GM12878 (cell line): ENCODE results near the gene UNC119. TPM values are rescaled to one million over a fixed set of nuclear protein-coding genes. Genes with fewer than 3 reads are reported as not detected.

ENCODE experiments used
- ATAC-seq: fragments of 200-7000 bp; cut with Tn5 transposase; 3 replicates; pipeline ENCODE4 v1.9.1; 2020; ENCODE audit warnings: mild to moderate bottlenecking, moderate library complexity
- BruUV-seq: library from RNA; stranded (reverse); fragments of 400-500 nt; replicated peaks from 2 replicates; lab custom pipeline; 2021; lab: Mats Ljungman, UMichigan
- CTCF ChIA-PET: fragments of 300-600 bp; sonication (Branson Sonifier 250); formaldehyde crosslinking; extraction: SDS; loops from one replicate; lab custom pipeline; 2021; ENCODE audit warnings: inconsistent platforms; lab: Yijun Ruan, JAX
- POLR2A ChIA-PET: fragments of 350-600 bp; formaldehyde crosslinking; extraction: SDS; loops from one replicate; lab custom pipeline; 2021; ENCODE audit warnings: inconsistent platforms; lab: Charles Lee
- RAD21 ChIA-PET: fragments of 300-600 bp; sonication (Branson Sonifier 250); formaldehyde crosslinking; loops from one replicate; lab custom pipeline; 2023; ENCODE audit warnings: antibody characterized with exemption; ENCODE audit not compliant: unreplicated experiment; lab: Charles Lee
- SMC1A ChIA-PET: fragments of 300-600 bp; sonication (Branson Sonifier 250); formaldehyde crosslinking; loops from one replicate; lab custom pipeline; 2023; ENCODE audit not compliant: unreplicated experiment, uncharacterized antibody; lab: Charles Lee
- DNase-seq: peaks from one replicate; pipeline ENCODE4 v3.0.0-alpha.2; 2011; ENCODE audit warnings: low read depth, low spot score
- FAIRE-seq: peaks from 3 replicates; lab custom pipeline; 2011; peaks lifted over from hg19 to GRCh38; lab: Jason Lieb, UNC
- H2AFZ ChIP-seq: 2 replicates; pipeline ENCODE4 v1.6.0; 2011; ENCODE audit warnings: low read depth, low read length, control low read depth; ENCODE audit not compliant: control insufficient read depth
- H3K27ac ChIP-seq: 2 replicates; pipeline ENCODE4 v1.5.1; 2011; ENCODE audit warnings: control low read depth; ENCODE audit not compliant: control insufficient read depth, insufficient read depth
- H3K27me3 ChIP-seq, 2 experiments: replicated peaks in 1 of 2; 2 replicates each; pipeline versions ENCODE4 v1.6.0 to v1.6.1; 2011; ENCODE audit warnings: low read length in 1 of 2; ENCODE audit not compliant: control insufficient read depth in 2 of 2, insufficient read depth in 2 of 2
- H3K36me3 ChIP-seq, 2 experiments: 2 replicates each; pipeline ENCODE4 v1.5.1; 2011; ENCODE audit warnings: low read length in 1 of 2; ENCODE audit not compliant: control insufficient read depth in 2 of 2, insufficient read depth in 2 of 2
- H3K4me1 ChIP-seq: 2 replicates; pipeline ENCODE4 v1.6.1; 2011; ENCODE audit warnings: mild to moderate bottlenecking, low read length, moderate library complexity, mixed read lengths; ENCODE audit not compliant: control insufficient read depth, insufficient read depth
- H3K4me2 ChIP-seq: 2 replicates; pipeline ENCODE4 v1.6.0; 2011; ENCODE audit warnings: control low read depth; ENCODE audit not compliant: control insufficient read depth, insufficient read depth
- H3K4me3 ChIP-seq: fragments of 200-600 bp; sonication (generic); 2 replicates; pipeline ENCODE4 v1.5.1; 2016
- H3K79me2 ChIP-seq: 2 replicates; pipeline ENCODE4 v1.6.0; 2011; ENCODE audit warnings: low read length; ENCODE audit not compliant: control insufficient read depth, insufficient read depth
- H3K9ac ChIP-seq: 2 replicates; pipeline ENCODE4 v1.8.0; 2011; ENCODE audit warnings: low read length, control low read depth, mixed read lengths; ENCODE audit not compliant: control insufficient read depth, insufficient read depth
- H3K9me3 ChIP-seq: replicated peaks from 3 replicates; pipeline ENCODE4 v1.5.1; 2011; ENCODE audit warnings: mild to moderate bottlenecking, low read length; ENCODE audit not compliant: control insufficient read depth, insufficient read depth
- H4K20me1 ChIP-seq: 2 replicates; pipeline ENCODE4 v1.6.0; 2011; ENCODE audit not compliant: control insufficient read depth, insufficient read depth
- BACH1 ChIP-seq: fragments of 450-650 bp; IDR thresholded peaks from 2 replicates; pipeline ENCODE4 v1.6.1; 2017; ENCODE audit warnings: mild to moderate bottlenecking, borderline replicate concordance
- CHD1 ChIP-seq: IDR thresholded peaks from 2 replicates; pipeline ENCODE4 v1.6.1; 2012; ENCODE audit warnings: low read depth, low read length, improper control_type of control experiment
- CREB1 ChIP-seq: IDR thresholded peaks from 2 replicates; pipeline ENCODE4 v1.6.1; 2012; ENCODE audit warnings: low read depth, mild to moderate bottlenecking, inconsistent platforms
- NBN ChIP-seq: fragments of 450-650 bp; IDR thresholded peaks from 2 replicates; pipeline ENCODE4 v1.6.1; 2016
- NFXL1 ChIP-seq: fragments of 450-650 bp; IDR thresholded peaks from 2 replicates; pipeline ENCODE4 v1.6.1; 2017; ENCODE audit warnings: antibody characterized with exemption, mild to moderate bottlenecking, borderline replicate concordance
- NR2F1 ChIP-seq: fragments of 450-650 bp; conservative IDR thresholded peaks from 2 replicates; pipeline ENCODE4 v1.6.1; 2017; ENCODE audit warnings: mild to moderate bottlenecking
- POLR2AphosphoS2 ChIP-seq: IDR thresholded peaks from 2 replicates; pipeline ENCODE4 v1.6.1; 2011; ENCODE audit warnings: low read depth, mild to moderate bottlenecking, low read length, improper control_type of control experiment, moderate library complexity
- RBBP5 ChIP-seq: fragments of 200-600 bp; sonication (generic); conservative IDR thresholded peaks from 2 replicates; pipeline ENCODE4 v1.6.1; 2016
- RUNX3 ChIP-seq: IDR thresholded peaks from 2 replicates; pipeline ENCODE4 v1.6.1; 2012; ENCODE audit warnings: low read length, inconsistent platforms
- SMARCA5 ChIP-seq: fragments of 450-650 bp; IDR thresholded peaks from 2 replicates; pipeline ENCODE4 v1.6.1; 2017; ENCODE audit warnings: mild to moderate bottlenecking
- SRF ChIP-seq, 2 experiments: IDR thresholded peaks; 2 replicates each; pipeline ENCODE4 v1.6.1; 2011; ENCODE audit warnings: low read depth in 2 of 2, low read length in 2 of 2, mild to moderate bottlenecking in 1 of 2, moderate library complexity in 1 of 2
- SUZ12 ChIP-seq: fragments of 200-600 bp; sonication (generic); IDR thresholded peaks from one replicate; pipeline ENCODE4 v1.6.1; 2018; ENCODE audit warnings: antibody characterized with exemption, mild to moderate bottlenecking; ENCODE audit not compliant: unreplicated experiment
- TARDBP ChIP-seq: IDR thresholded peaks from 2 replicates; pipeline ENCODE4 v1.6.1; 2016; ENCODE audit warnings: borderline replicate concordance
- TCF3 ChIP-seq: IDR thresholded peaks from 2 replicates; pipeline ENCODE4 v1.6.1; 2012; ENCODE audit warnings: low read depth, mild to moderate bottlenecking, low read length, borderline replicate concordance; ENCODE audit not compliant: insufficient read depth
- TCF7 ChIP-seq: IDR thresholded peaks from 2 replicates; pipeline ENCODE4 v1.6.1; 2014; ENCODE audit warnings: antibody characterized with exemption, borderline replicate concordance
- ZNF217 ChIP-seq: fragments of 450-650 bp; IDR thresholded peaks from 2 replicates; pipeline ENCODE4 v1.6.1; 2017; ENCODE audit warnings: antibody characterized with exemption, mild to moderate bottlenecking
- ZNF384 ChIP-seq: IDR thresholded peaks from 2 replicates; pipeline ENCODE4 v1.6.1; 2012; ENCODE audit warnings: low read depth, mild to moderate bottlenecking, low read length, improper control_type of control experiment, borderline replicate concordance
- ZNF622 ChIP-seq: fragments of 450-650 bp; IDR thresholded peaks from 2 replicates; pipeline ENCODE4 v1.6.1; 2017; ENCODE audit warnings: mild to moderate bottlenecking, inconsistent platforms
- WGBS: methylation state at CpG from one replicate; pipeline ENCODE4 v1.1.6; 2016; ENCODE audit warnings: low lambda C conversion rate; ENCODE audit not compliant: insufficient replicate concordance, insufficient coverage; ENCODE audit errors: missing lambda C conversion rate; 5-methylcytosine and 5-hydroxymethylcytosine counted together
- in situ Hi-C: fragments of 300-500 bp; cut with MboI; formaldehyde crosslinking; loops from 9 replicates; pipeline ENCODE4 v1.14.3; 2018; ENCODE audit warnings: mixed read lengths
- intact Hi-C: fragments of 100-400 bp; cut with micrococcal nuclease; formaldehyde crosslinking; loops from one replicate; pipeline ENCODE4 v1.14.2; 2022; ENCODE audit not compliant: unreplicated experiment
- polyA plus RNA-seq, 11 experiments: library from polyadenylated mRNA; depleted of rRNA in 4 of 11; unstranded in 6 of 11; stranded (reverse) in 5 of 11; fragments of >200 nt; fragmentation: Nextera tagmentation in 4 of 11; fragmentation: Illumina TruSeq in 1 of 11; extraction: Ambion mirVana in 4 of 11; extraction: Trizol in 1 of 11; gene quantifications; 1 replicate in 1 of 11; 2 replicates in 10 of 11; pipeline versions ENCODE4 v1.2.1 to v1.2.3, GENCODE V29; 2011 to 2016; ENCODE audit warnings: inconsistent platforms in 2 of 11, missing spikeins in 2 of 11, low read depth in 1 of 11
- total RNA-seq, 4 experiments: library from RNA; depleted of rRNA in 3 of 4; stranded (reverse); fragments of >200 nt in 3 of 4; fragmentation: Illumina TruSeq in 1 of 4; extraction: Trizol in 1 of 4; gene quantifications; 2 replicates each; pipeline versions ENCODE4 v1.2.1 to v1.2.3, GENCODE V29; 2013 to 2021

The UNC119 gene
- total and polyA plus RNA-seq, 10 of the 15 experiments (the other 5 are each of a cell fraction or from before 2014, with no cell fraction given): 2.7 to 436 (median 57.8) TPM

GRCh38 chr17:28500712-28501379 lies 51.6 kb downstream of the UNC119 start (continued):
- TF ChIP-seq BACH1 (peak; percentile 37; the same call in 1 of the 2 replicates), POLR2AphosphoS2 (no peak), NBN (peak; percentile 86), RBBP5 (no peak), SRF (IDR thresholded peaks at IDR 0.05; ENCODE audit: low read depth in 2 of 2, low read length in 2 of 2) (no peak)
- TF ChIP-seq, all 136 proteins: peak for 33

DNA sequence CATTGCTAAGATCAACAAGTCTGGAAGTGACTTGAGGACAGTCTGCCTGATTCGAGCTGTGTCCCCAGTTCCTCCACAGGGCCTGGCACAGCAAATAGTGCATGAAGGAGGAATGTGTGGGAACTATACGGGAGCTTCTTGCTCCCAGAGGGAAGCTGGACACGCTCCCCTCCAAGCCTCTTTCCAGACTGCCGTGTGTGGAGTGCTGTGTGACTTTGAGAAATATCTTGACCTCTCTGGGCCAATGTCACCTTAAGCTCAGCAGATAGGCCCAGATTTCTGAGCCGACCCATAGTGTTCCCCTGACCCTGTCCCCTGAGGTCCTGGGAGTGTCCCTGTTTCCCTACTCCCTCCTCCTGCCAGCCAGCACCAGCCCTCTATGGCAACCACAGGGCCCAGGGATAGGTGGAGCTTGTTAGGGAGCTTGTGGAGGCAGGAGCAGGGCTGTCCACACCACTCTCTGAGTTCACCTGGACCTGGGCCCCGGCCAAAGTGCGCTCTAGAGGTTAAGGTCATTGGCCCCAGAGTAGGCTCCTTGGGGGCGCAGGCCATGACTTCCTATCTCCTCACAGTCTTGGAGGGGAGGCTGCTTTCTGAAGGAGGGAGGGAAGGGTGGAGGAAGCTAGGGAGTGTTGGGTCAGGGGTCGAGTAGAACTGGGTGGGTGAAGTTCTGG lies 52.6 kb downstream of the UNC119 start:
- Histone ChIP-seq H3K4me2 (peak overlapping the region; percentile 52), H3K9me3 (no peaks in the 10 kb centered on the region), H3K27ac (peak overlapping the region; percentile 87), H2AFZ (no peak overlapping the region), H3K27me3 (no peaks in the 10 kb centered on the region), H3K4me1 (peaks cover 26% of the 10 kb centered on the region), H3K36me3 (no peaks in the 10 kb centered on the region)
- in situ Hi-C loops: loop anchor here (5.0 kb wide), 1 partner anchor 47 kb away; no protein-coding TSS in a partner anchor
- FAIRE-seq (no peak), DNase-seq (no peak), ATAC-seq (no peak)
- CTCF ChIA-PET: interaction anchor here (0.7 to 16.1 kb wide), 11 partner anchors 9 to 164 kb away, joined by 3 to 316 read pairs (median 4); partner anchors contain the start of genes BLTP2, IFT20, PIGS and TNFAIP1
- POLR2A ChIA-PET: interaction anchor here (0.5 to 5.8 kb wide), 6 partner anchors 44 to 393 kb away, joined by 3 to 48 read pairs (median 7); partner anchors contain the start of genes ALDOC, PIGS and UNC119
- SMC1A ChIA-PET: interaction anchor here (1.0 to 7.7 kb wide), 12 partner anchors 8 to 219 kb away, joined by 3 to 53 read pairs (median 3); partner anchors contain the start of gene RPL23A
- BruUV-seq: no TSS peak
- RAD21 ChIA-PET: interaction anchor here (0.8 to 4.6 kb wide), 7 partner anchors 12 to 113 kb away, joined by 3 to 37 read pairs (median 3); partner anchors contain the start of gene ALDOC
- peak; percentile 88 for TF ChIP-seq SMARCA5
- no peak for TF ChIP-seq TCF7
- TF ChIP-seq TCF3: no peak
- 0 out of 2 replicates have a peak, but pooled peaks have one; percentile 12 for TF ChIP-seq TARDBP
- peak; percentile 75; the same call in 1 of the 2 replicates for TF ChIP-seq NFXL1
- no peak for TF ChIP-seq RUNX3
- TF ChIP-seq ZNF622: no peak
- TF ChIP-seq CHD1: 0 out of 2 replicates have a peak, but pooled peaks have one; percentile 66
- no peak for TF ChIP-seq SUZ12
- TF ChIP-seq NR2F1: peak; percentile 59; the same call in 1 of the 2 replicates
- TF ChIP-seq CREB1: no peak
- peak; percentile 67; the same call in 1 of the 2 replicates for TF ChIP-seq ZNF217
- TF ChIP-seq ZNF384: no peak
- TF ChIP-seq, all 136 proteins: peak for 6
- H3K4me3 ChIP-seq: peak overlapping the region; percentile 59; the same call in 1 of the 2 replicates
- H3K79me2 ChIP-seq: peaks cover 6% of the 10 kb centered on the region
- intact Hi-C loops: loop anchor here (2.0 kb wide), 1 partner anchor 45 kb away; no protein-coding TSS in a partner anchor
- peak overlapping the region; percentile 76 for H3K9ac ChIP-seq
- 74% methylated on average over 9 of the region's 9 CpGs for WGBS
- H4K20me1 ChIP-seq: no peaks in the 10 kb centered on the region
